HEK293 (cell line): Measurements from ENCODE around the gene TRAF3IP3.
A peak's percentile ranks its signal among the peaks of the same experiment; 100 is the strongest.

ENCODE experiments used
- CTCF ChIA-PET: fragments of 350-600 bp; formaldehyde crosslinking; extraction: SDS; loops from one replicate; lab custom pipeline; 2021; ENCODE audit warnings: antibody characterized with exemption; lab: Yijun Ruan, JAX
- POLR2A ChIA-PET: fragments of 300-600 bp; formaldehyde crosslinking; extraction: SDS; loops from one replicate; lab custom pipeline; 2020; ENCODE audit warnings: antibody characterized with exemption, inconsistent platforms; lab: Yijun Ruan, JAX
- H3K27ac ChIP-seq: fragments of 200-500 bp; sonication (Bioruptor generic); 2 replicates; pipeline ENCODE4 v1.5.1; 2014; ENCODE audit warnings: low read depth, low read length, control low read depth, inconsistent platforms; ENCODE audit errors: extremely low read depth
- H3K36me3 ChIP-seq, 2 experiments: fragments of 200-500 bp in 1 of 2; sonication (Bioruptor generic) in 1 of 2; 1 replicate in 1 of 2; 2 replicates in 1 of 2; pipeline ENCODE4 v1.5.1; 2014 to 2017; ENCODE audit warnings: inconsistent platforms in 2 of 2, low read length in 2 of 2; ENCODE audit not compliant: control insufficient read depth in 2 of 2, insufficient read depth in 1 of 2
- H3K4me1 ChIP-seq: fragments of 200-500 bp; sonication (Bioruptor generic); 2 replicates; pipeline ENCODE4 v1.5.1; 2014; ENCODE audit warnings: mild to moderate bottlenecking, low read length, inconsistent platforms; ENCODE audit not compliant: control insufficient read depth, insufficient read depth
- H3K4me3 ChIP-seq: 2 replicates; pipeline ENCODE4 v1.5.1; 2011; ENCODE audit warnings: low read depth, mild to moderate bottlenecking, control low read depth, low read length, moderate library complexity
- H3K9me3 ChIP-seq: fragments of 200-500 bp; sonication (Bioruptor generic); 2 replicates; pipeline ENCODE4 v1.5.1; 2014; ENCODE audit warnings: low read depth, low read length, inconsistent platforms; ENCODE audit not compliant: control insufficient read depth, insufficient read depth
- ATF2 ChIP-seq: fragments of 450-650 bp; formaldehyde crosslinking; IDR thresholded peaks from 2 replicates; pipeline ENCODE4 v1.5.1; 2016; ENCODE audit warnings: missing biosample characterization, missing genetic modification characterization, low read depth
- BCL6B ChIP-seq: fragments of 450-650 bp; formaldehyde crosslinking; IDR thresholded peaks from 2 replicates; pipeline ENCODE4 v1.5.1; 2017; ENCODE audit warnings: missing biosample characterization, missing genetic modification characterization
- FEZF1 ChIP-seq: fragments of 450-650 bp; formaldehyde crosslinking; IDR thresholded peaks from 2 replicates; pipeline ENCODE4 v1.5.1; 2016; ENCODE audit warnings: missing biosample characterization, missing genetic modification characterization
- GLI2 ChIP-seq: fragments of 450-650 bp; formaldehyde crosslinking; IDR thresholded peaks from 2 replicates; pipeline ENCODE4; 2017; ENCODE audit warnings: missing biosample characterization, missing genetic modification characterization, low read depth, borderline replicate concordance
- MYNN ChIP-seq: fragments of 450-650 bp; formaldehyde crosslinking; IDR thresholded peaks from 2 replicates; pipeline ENCODE4 v1.5.1; 2016; ENCODE audit warnings: missing biosample characterization, missing genetic modification characterization, borderline replicate concordance
- PATZ1 ChIP-seq: fragments of 450-650 bp; formaldehyde crosslinking; IDR thresholded peaks from 2 replicates; pipeline ENCODE4 v1.5.1; 2016; ENCODE audit warnings: missing biosample characterization, missing genetic modification characterization
- PRDM1 ChIP-seq: fragments of 450-650 bp; formaldehyde crosslinking; IDR thresholded peaks from 2 replicates; pipeline ENCODE4; 2016; ENCODE audit warnings: missing biosample characterization, missing genetic modification characterization
- PRDM10 ChIP-seq: fragments of 450-650 bp; formaldehyde crosslinking; IDR thresholded peaks from 2 replicates; pipeline ENCODE4 v1.5.1; 2016; ENCODE audit warnings: missing biosample characterization, missing genetic modification characterization
- PRDM6 ChIP-seq: fragments of 450-650 bp; formaldehyde crosslinking; IDR thresholded peaks from 2 replicates; pipeline ENCODE4 v1.5.1; 2017; ENCODE audit warnings: missing biosample characterization, missing genetic modification characterization
- SP7 ChIP-seq: fragments of 450-650 bp; formaldehyde crosslinking; IDR thresholded peaks from 2 replicates; pipeline ENCODE4 v1.5.1; 2016; ENCODE audit warnings: missing biosample characterization, missing genetic modification characterization
- WT1 ChIP-seq: fragments of 450-650 bp; formaldehyde crosslinking; IDR thresholded peaks from 2 replicates; pipeline ENCODE4 v1.5.1; 2016; ENCODE audit warnings: missing biosample characterization, missing genetic modification characterization
- ZBTB17 ChIP-seq: fragments of 450-650 bp; formaldehyde crosslinking; IDR thresholded peaks from 2 replicates; pipeline ENCODE4 v1.5.1; 2016; ENCODE audit warnings: missing biosample characterization, missing genetic modification characterization
- ZBTB26 ChIP-seq: fragments of 450-650 bp; formaldehyde crosslinking; optimal IDR thresholded peaks from 2 replicates; pipeline ENCODE3; 2016; ENCODE audit warnings: missing biosample characterization, mild to moderate bottlenecking, missing genetic modification characterization
- ZFHX2 ChIP-seq: fragments of 450-650 bp; formaldehyde crosslinking; conservative IDR thresholded peaks from 2 replicates; pipeline ENCODE4 v1.5.1; 2016; ENCODE audit warnings: missing biosample characterization, missing genetic modification characterization
- ZNF184 ChIP-seq: fragments of 450-650 bp; IDR thresholded peaks from 2 replicates; pipeline ENCODE4 v1.5.1; 2018; ENCODE audit warnings: missing biosample characterization, mild to moderate bottlenecking, missing genetic modification characterization
- ZNF19 ChIP-seq: fragments of 450-650 bp; formaldehyde crosslinking; IDR thresholded peaks from 2 replicates; pipeline ENCODE4; 2016; ENCODE audit warnings: missing biosample characterization, missing genetic modification characterization, low read depth
- ZNF366 ChIP-seq: fragments of 450-650 bp; formaldehyde crosslinking; conservative IDR thresholded peaks from 2 replicates; pipeline ENCODE4 v1.5.1; 2016; ENCODE audit warnings: missing biosample characterization, missing genetic modification characterization
- ZNF561 ChIP-seq: fragments of 450-650 bp; IDR thresholded peaks from 2 replicates; pipeline ENCODE4 v1.5.1; 2018; ENCODE audit warnings: missing biosample characterization, missing genetic modification characterization, borderline replicate concordance
- ZNF600 ChIP-seq: fragments of 450-650 bp; formaldehyde crosslinking; IDR thresholded peaks from 2 replicates; pipeline ENCODE4 v1.5.1; 2016; ENCODE audit warnings: missing biosample characterization, missing genetic modification characterization
- ZNF660 ChIP-seq: fragments of 450-650 bp; IDR thresholded peaks from 2 replicates; pipeline ENCODE4 v1.5.1; 2018; ENCODE audit warnings: missing biosample characterization, mild to moderate bottlenecking, missing genetic modification characterization
- ZNF830 ChIP-seq: fragments of 450-650 bp; IDR thresholded peaks from 2 replicates; pipeline ENCODE4 v1.5.0; 2018; ENCODE audit warnings: missing biosample characterization, missing genetic modification characterization, low read depth, mild to moderate bottlenecking, moderate library complexity
- ZNF837 ChIP-seq: fragments of 450-650 bp; formaldehyde crosslinking; IDR thresholded peaks from 2 replicates; pipeline ENCODE4 v1.5.1; 2016; ENCODE audit warnings: missing biosample characterization, missing genetic modification characterization
- ZSCAN4 ChIP-seq: fragments of 450-650 bp; formaldehyde crosslinking; IDR thresholded peaks from 2 replicates; pipeline ENCODE4 v1.5.1; 2017; ENCODE audit warnings: missing biosample characterization, missing genetic modification characterization

TRAF3IP3 gene

GRCh38 chr1:209800984-209801834, 45.4 kb downstream of the TRAF3IP3 start:
- H3K27ac ChIP-seq: peak overlapping the region; percentile 39; the same call in 1 of the 2 replicates
- POLR2A ChIA-PET: interaction anchor here (2.4 to 2.5 kb wide), 2 partner anchors 17 to 26 kb away, joined by 6 to 12 read pairs; partner anchors contain the start of genes C1orf74 and UTP25
- CTCF ChIA-PET: interaction anchor here (0.6 to 6.5 kb wide), 7 partner anchors 15 to 221 kb away, joined by 3 to 49 read pairs (median 3); no protein-coding TSS in a partner anchor
- peak; percentile 75 for TF ChIP-seq PRDM6 (tag by site-specific recombination)
- peak; percentile 92 for TF ChIP-seq ATF2 (tag by site-specific recombination)
- TF ChIP-seq SP7: 0 out of 2 replicates have a peak, but pooled peaks have one; percentile 20
- peak; percentile 47; the same call in 1 of the 2 replicates for TF ChIP-seq FEZF1 (tag by site-specific recombination)
- no peak for TF ChIP-seq ZSCAN4
- 0 out of 2 replicates have a peak, but pooled peaks have one; percentile 41 for TF ChIP-seq PATZ1 (tag by site-specific recombination)
- no peak for TF ChIP-seq GLI2
- TF ChIP-seq MYNN: no peak
- TF ChIP-seq ZFHX2 (tag by site-specific recombination): no peak
- TF ChIP-seq ZNF660 (tag by site-specific recombination): peak; percentile 36; the same call in 1 of the 2 replicates
- TF ChIP-seq PRDM1: 0 out of 2 replicates have a peak, but pooled peaks have one; percentile 20
- TF ChIP-seq ZNF837 (tag by site-specific recombination): no peak
- 0 out of 2 replicates have a peak, but pooled peaks have one; percentile 21 for TF ChIP-seq ZBTB17 (tag by site-specific recombination)
- TF ChIP-seq ZNF830 (tag by site-specific recombination): no peak
- no peak for TF ChIP-seq ZNF19 (tag by site-specific recombination)
- no peak for TF ChIP-seq ZBTB26 (tag by site-specific recombination)
- TF ChIP-seq ZNF600: peak; percentile 52; the same call in 1 of the 2 replicates
- no peak for TF ChIP-seq WT1 (tag by site-specific recombination)
- peak; percentile 64 for TF ChIP-seq ZNF366 (tag by site-specific recombination)
- TF ChIP-seq PRDM10: peak; percentile 95
- TF ChIP-seq ZNF184: no peak
- no peak for TF ChIP-seq BCL6B
- TF ChIP-seq ZNF561 (tag by site-specific recombination): no peak

More at GRCh38 chr1:209800984-209801834, 45.4 kb downstream of the TRAF3IP3 start:
- Histone ChIP-seq H3K9me3 (no peaks in the 10 kb centered on the region), H3K4me3 (no peak overlapping the region), H3K4me1 (peaks cover 11% of the 10 kb centered on the region; the same call in 1 of the 2 replicates), H3K36me3 (no peaks in the 10 kb centered on the region)
